Fibroblast of lung (primary cell): ENCODE results near the gene TAOK1.

Experiments used
- EZH2 ChIP-seq: IDR thresholded peaks from 2 replicates; pipeline ENCODE4 v1.5.1; 2012; ENCODE audit warnings: low read length, control low read depth, mild to moderate bottlenecking; ENCODE audit errors: missing control alignments
- TF ChIP-seq, protein P1 (sequence below), 2 donors: IDR thresholded peaks in 1 of 2; conservative IDR thresholded peaks in 1 of 2; 1 replicate in 1 of 2; 2 replicates in 1 of 2; pipeline ENCODE4 v1.5.1; 2011 to 2012; ENCODE audit warnings: low read length in 2 of 2, control low read depth in 1 of 2, inconsistent platforms in 1 of 2, low read depth in 1 of 2, mild to moderate bottlenecking in 1 of 2

GRCh38 chr17:29587591-29587990 lies 197.4 kb downstream of the TAOK1 start:
- TF ChIP-seq, protein P1, sequence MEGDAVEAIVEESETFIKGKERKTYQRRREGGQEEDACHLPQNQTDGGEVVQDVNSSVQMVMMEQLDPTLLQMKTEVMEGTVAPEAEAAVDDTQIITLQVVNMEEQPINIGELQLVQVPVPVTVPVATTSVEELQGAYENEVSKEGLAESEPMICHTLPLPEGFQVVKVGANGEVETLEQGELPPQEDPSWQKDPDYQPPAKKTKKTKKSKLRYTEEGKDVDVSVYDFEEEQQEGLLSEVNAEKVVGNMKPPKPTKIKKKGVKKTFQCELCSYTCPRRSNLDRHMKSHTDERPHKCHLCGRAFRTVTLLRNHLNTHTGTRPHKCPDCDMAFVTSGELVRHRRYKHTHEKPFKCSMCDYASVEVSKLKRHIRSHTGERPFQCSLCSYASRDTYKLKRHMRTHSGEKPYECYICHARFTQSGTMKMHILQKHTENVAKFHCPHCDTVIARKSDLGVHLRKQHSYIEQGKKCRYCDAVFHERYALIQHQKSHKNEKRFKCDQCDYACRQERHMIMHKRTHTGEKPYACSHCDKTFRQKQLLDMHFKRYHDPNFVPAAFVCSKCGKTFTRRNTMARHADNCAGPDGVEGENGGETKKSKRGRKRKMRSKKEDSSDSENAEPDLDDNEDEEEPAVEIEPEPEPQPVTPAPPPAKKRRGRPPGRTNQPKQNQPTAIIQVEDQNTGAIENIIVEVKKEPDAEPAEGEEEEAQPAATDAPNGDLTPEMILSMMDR (conservative IDR thresholded peaks at IDR 0.05 in 1 of 2, IDR thresholded peaks at IDR 0.05 in 1 of 2; ENCODE audit: low read depth in 1 of 2, low read length in 2 of 2) = no peak
- TF ChIP-seq EZH2 = no peak
